AG09319 (cell line): ENCODE data around the gene URB1.
"Not testable (repeated sequence)": the region's sequence is repeated elsewhere in the genome, so short reads cannot be mapped to it uniquely, and the experiment has no call there.

ENCODE experiments used
- DNase-seq: peaks from one replicate; pipeline ENCODE4 v3.0.0-alpha.2; 2010; ENCODE audit warnings: low read depth; ENCODE audit errors: extremely low read depth
- TF ChIP-seq, protein P1 (sequence below): IDR thresholded peaks from 2 replicates; pipeline ENCODE4 v1.5.1; 2011; ENCODE audit warnings: low read depth, mild to moderate bottlenecking, inconsistent platforms, low read length, moderate library complexity

Gene URB1, protein sequence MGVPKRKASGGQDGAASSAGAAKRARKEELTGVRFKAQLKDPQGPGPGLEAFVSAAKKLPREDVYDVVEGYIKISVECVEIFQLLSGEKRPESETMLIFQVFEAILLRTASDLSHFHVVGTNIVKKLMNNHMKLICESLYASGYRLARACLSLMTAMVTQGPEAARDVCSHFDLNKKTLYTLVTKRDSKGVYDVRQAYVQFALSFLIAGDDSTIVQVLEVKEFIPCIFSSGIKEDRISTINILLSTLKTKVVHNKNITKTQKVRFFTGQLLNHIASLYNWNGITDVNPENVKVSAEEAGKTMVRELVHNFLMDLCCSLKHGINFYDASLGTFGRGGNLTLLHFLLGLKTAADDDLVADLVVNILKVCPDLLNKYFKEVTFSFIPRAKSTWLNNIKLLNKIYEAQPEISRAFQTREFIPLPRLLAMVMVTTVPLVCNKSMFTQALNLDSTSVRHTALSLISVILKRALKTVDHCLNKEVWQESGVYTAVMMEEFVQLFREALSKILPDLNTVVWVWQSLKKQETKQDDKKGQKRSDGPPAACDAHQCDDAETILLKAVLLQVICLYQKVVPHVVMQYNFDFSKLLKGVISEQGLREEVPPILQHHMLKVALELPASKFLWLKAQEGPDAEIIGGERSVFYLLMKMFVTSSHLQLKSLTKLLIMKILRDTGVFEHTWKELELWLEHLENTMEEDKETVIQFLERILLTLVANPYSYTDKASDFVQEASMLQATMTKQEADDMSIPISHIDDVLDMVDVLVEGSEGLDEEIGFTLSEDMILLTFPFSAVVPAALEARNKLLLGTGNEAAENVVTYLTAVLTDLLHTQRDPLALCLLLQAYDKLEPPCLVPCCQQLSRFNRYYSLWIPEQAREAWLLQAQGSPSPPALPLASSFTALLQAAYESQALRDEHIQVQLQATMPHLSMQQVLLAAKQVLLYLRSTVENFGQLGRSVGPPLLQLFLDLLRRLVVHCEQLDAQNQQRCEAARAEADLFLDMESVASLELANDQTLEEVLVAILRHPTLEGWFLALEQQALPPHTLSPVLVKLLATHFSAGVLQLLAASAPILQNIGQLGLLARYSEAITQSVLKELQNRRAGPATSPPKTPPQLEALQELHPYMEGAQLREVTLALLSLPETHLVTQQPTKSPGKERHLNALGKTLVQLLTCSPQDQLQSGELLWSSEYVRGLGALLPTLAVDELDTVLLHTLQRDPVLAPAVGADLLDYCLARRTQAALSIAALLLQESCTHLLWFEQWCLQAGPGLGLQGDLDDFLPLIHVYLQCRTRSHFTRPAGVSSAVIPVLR (N-terminal part only)

DNA sequence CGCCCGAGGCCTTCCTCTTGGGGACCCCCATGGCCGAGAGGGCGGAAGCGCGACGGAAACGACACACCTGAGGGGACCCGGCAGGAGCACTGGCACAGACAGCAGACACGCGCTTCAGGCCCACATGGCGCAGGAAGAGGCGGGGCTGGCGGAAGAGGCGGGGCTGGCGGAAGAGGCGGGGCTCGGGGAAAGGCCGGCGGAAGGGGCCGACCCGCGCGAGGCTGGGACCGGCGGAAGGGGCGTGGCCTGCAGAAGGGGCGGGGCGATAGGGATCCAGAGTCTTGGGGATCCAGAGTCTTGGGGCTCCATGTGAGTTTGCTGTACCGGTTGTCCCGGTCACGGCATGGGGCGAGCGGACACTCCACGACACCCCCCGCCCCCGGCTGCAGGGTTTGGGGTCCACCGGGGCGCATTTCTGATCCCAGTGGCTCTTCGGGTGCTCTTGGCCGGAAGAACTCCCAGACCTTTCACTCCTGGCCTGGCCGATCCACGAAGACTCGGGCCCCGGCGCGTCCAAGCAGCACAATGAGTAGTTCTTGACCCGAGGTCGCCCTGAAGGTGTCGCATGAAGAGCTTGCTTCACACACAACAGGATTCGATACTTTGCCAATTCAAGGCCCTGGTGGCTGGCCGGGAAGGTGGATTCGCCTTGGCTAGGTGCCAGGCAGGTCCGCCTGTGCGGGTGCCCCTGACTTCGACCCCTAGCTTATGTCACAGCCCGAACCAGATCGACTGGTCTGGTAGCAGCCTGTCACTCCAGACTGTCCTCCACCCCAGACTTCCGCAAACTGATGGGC is at the start of gene URB1:
URB1 (minus strand) TSS at position 133 of the 797 bp plus-strand sequence; CDS start at position 31, 102 bp downstream.
- peak; percentile 57 for DNase-seq
- TF ChIP-seq, protein P1, sequence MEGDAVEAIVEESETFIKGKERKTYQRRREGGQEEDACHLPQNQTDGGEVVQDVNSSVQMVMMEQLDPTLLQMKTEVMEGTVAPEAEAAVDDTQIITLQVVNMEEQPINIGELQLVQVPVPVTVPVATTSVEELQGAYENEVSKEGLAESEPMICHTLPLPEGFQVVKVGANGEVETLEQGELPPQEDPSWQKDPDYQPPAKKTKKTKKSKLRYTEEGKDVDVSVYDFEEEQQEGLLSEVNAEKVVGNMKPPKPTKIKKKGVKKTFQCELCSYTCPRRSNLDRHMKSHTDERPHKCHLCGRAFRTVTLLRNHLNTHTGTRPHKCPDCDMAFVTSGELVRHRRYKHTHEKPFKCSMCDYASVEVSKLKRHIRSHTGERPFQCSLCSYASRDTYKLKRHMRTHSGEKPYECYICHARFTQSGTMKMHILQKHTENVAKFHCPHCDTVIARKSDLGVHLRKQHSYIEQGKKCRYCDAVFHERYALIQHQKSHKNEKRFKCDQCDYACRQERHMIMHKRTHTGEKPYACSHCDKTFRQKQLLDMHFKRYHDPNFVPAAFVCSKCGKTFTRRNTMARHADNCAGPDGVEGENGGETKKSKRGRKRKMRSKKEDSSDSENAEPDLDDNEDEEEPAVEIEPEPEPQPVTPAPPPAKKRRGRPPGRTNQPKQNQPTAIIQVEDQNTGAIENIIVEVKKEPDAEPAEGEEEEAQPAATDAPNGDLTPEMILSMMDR, result no peak

DNA sequence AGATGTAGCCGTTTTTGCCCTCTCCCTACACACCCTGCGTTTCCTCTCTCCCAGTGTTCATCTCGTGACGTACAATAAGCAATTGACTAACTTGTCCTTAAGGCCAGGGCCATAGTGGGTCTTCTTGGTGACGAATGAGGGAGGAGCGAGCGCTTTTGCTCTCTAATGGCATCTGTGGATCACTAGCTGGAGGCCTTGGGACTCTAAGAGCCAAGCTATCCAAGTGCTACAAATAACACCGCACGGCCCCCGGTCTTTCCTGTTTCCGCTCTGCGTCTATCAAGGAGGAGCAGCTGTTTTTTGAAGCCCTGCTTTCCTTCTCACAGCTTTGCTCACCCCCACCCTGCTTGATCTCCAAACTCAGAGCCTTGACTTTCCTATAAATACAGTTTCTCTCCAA is 44.9 kb upstream of the URB1 start:
- TF ChIP-seq, protein P1, result no peak
- DNase-seq, result no peak

DNA sequence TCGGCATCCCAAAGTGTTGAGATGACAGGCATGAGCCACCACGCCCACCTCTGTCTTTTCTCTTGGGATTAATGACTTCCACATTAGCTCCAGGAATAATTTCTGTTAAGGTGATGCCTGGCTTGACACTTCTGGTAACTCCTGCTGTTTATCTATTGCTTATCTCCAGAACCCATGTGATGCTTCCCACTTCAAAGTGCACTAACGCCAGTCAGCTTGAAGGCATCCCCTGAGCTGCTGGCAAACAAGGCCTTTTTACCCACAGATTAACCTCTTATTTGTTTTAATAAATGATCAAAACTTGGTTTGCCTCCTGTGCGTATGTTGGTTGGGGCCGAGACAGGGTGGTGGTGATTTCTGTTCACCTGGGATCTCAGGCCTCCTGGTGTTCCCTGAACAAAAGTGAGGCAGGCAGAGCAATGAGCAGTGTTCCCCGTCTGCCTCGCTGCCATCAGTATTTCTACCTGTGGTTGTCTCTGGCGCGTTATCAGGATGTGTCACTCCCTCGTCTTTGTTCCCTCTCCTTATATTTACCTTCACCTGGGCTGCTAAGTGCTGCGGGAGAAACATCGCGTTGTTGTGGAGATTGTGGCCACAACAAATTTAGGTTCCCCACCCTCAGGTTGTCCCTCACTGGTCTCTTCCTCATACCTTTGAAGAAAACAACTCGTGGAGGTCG is 40.3 kb upstream of the URB1 start:
- DNase-seq, result not testable (repeated sequence)

DNA sequence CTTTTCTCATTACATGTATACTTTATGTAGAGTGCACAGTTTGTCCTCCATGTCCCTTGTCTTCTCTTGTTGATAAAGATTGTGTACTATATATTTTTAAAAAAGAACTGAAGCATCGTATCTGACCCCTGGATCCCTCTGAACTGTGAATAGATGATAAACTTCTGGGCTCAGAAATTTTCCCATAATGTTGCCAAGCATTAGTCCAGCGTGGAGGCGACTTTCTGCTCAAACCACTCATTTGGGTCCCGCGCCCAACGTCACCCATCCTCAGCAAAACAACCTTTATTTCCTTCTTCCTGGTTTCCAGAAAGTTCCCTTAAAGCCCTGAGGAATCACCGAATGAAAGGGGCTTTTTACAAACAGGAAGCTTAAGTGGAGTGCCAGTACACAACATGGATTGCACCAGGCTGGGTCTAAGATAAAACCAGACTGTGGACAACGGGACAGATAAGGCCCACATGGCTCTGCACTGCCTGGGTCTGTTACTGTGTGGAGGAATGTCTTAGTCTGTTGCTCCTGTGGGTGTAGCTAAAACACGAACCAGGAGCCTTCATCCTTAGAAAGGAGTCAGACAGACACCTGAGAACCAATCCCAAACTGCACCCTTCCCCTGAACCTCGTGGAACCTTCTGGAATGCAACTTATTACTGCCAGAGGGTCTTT is 35.3 kb upstream of the URB1 start:
- no peak for DNase-seq
- TF ChIP-seq, protein P1, result no peak

DNA sequence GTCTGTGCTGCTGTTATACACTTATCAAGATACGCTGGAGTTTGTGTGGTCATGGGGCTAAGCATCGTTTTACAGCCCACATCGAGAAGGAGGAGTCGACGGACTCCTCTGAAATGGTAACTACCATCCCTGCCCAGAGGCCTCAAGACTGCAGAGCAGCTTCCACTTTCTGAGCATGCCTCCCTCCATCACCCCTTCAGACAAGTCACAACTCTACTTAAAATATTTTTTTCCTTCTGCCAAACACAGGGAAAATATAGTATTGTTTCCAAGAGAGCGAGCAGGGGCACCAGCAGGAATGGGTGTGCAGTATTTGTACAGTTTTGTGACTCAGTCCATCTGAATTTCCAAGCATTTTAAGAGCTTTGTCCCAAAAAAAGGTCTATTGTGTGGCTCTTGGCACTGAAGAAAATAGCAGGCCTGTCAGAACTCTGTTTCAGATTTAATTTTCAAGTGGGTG is 33.8 kb upstream of the URB1 start:
- TF ChIP-seq, protein P1, result no peak
- no peak for DNase-seq

DNA sequence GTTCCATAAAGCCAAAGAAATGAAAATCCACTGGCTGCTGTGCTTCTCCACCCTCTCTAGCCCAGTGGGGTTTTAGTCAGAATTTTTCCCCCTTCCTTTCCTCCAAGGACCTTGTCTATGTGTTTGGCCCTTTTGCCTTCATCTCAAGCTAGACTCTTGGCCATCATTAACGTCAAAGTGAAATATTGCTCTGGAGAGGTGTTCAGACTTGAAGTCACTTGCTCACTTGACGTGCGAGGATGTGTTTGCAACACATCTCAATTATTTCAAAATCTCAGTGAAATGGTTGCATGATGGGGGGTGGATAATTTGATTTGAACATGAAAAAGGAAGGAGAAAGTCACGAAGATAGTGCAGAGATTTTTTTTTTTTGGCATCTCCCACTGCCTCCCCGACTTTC is 33.3 kb upstream of the URB1 start:
- TF ChIP-seq, protein P1, result no peak
- DNase-seq, result no peak
